Measurements from ENCODE around the gene B3GNT7.

The B3GNT7 gene

DNA sequence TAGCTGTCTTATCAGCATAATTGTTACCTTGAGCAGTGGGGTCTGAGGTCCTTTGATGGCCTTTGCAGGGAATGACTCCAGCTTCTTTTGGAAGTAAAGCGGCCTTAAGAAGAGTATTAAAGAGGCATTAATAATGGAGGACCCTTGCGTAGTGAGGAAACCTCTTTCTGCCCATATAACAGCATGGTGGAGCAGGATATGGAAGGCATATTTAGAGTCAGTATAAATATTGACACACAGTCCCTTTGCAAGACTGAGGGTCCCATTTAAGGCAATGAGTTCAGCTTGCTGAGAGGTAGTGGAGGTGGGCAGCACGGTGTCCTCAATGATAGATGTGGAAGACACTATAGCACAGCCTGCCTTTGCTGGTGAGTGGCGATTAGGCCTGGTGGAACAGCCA, 36.1 kb downstream of the B3GNT7 start:
- no peak for DNase-seq

DNA sequence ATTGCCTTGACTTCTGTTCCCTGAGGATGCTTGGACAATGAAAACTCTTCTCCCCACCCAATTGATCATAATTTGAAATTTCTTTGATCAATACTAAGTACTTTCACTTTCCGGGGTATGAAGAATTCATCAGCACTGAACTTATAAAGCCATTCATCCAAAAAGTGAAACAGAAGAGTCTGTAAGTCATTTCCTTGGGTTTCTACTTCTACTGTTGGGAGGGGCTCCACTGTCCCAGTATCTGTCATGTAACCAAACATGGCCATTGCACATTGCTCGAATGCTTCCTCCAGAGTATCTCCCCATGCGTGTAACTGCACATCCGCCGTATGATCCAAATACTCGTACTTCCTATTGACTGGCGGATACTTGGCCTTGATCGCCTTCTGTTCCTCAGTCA, 38.5 kb downstream of the B3GNT7 start:
- DNase-seq: no peak

DNA sequence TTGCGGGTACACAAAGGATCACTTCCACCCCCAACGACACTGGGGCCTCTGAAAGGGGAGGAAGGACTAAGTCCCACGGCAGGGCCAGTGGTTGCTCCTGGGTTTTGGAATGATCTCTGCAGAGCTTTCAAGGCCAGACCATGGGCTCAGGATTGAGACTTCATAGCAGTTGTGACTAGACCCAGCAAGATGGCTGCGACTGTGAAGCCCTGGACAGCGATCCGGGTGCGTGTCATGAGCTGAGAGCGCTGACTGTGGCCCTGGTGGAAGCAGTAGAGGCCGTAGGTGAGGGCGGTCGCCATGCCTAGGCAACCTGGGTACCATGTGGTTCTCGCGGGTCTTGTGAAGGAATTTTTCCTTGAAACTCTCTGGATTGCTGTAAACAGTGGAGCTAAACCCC, 41.4 kb downstream of the B3GNT7 start:
- no peak for DNase-seq

DNA sequence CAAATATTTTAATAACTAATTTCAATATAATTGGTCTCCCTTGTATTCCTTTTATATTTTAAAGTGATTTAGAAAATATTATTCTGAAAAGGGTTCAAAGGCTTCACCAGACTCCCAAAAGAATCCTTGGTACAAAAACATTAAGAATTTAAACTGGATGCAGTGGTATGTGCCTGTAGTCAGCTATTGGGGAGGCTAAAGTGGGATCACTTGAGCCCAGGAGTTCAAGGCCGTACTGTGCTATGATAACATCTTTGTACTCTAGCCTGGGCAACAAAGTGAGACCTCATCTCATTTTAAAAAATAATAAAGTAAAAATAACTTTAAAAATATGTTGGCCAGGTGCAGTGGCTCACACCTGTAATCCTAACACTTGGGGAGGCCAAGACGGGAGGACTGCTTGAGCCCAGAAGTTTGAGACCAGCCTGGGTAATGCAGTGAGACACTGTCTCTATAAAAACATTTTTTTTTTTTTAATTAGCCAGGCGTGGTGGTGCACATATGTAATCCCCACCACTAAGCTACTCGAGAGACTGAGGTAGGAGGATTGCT, 54.1 kb downstream of the B3GNT7 start:
- no peak for DNase-seq

DNA sequence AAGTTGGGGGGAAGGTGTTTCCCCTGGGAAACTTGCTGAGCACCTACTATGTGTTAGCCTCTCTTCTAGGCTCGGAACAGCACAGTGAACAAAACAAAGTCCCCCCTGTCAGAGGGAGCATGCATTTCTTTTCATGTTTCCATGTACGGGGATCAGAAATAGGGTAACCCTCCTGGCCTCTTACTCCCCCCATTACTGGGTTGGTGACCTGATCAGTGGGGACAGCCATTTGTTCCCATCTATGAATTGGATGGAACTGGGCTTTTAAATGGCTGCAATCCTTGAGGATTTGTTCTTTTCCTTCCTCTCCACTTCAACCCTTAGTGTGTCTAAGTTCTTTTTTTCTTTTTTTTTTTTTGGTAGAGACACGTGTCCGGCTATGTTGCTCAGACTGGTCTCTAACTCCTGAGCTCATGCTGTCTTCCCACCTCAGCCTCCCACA, 55.1 kb downstream of the B3GNT7 start:
- DNase-seq: no peak

All from COR-L47 (cell line).